KG1 (cell line): ENCODE data around the gene RIC8B.
A peak's percentile ranks its signal among the peaks of the same experiment; 100 is the strongest.

ENCODE experiments used
- DNase-seq: peaks from one replicate; lab custom pipeline; 2025; lab: John Stamatoyannopoulos, UW

Gene RIC8B

GRCh38 chr12:106801830-106802533, 27.5 kb downstream of the RIC8B start:
- DNase-seq, result no peak

DNA sequence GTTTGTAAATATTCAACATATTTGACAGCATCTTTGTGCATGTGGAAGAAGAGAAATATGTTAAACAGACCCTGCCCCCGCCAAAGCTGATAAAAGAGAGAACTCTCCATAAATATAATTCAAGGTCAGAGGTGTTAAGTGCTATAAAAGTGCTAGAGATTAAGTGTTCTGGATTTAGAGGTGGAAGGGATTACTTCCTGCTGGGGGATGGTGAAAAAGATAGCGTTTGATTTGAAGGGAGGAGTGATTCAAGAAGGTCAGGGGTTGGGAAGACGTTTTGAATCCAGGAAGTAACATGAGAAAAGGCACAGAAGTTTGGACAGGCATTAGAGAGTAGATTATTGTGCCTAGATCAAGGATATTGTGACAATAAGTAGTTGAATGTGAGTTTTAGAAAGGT, 30.2 kb downstream of the RIC8B start:
- no peak for DNase-seq

DNA sequence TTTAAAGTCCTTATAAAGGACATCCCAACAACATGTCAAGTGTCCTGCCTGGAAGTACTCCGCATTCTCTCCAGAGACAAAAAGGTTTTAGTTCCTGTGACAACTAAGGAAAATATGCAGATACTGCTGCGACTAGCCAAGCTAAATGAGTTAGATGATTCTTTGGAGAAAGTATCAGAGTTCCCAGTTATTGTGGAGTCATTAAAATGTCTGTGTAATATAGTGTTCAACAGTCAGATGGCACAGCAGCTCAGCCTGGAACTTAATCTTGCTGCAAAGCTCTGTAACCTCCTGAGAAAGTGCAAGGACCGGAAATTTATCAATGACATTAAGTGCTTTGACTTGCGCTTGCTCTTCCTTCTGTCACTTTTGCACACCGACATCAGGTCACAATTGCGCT, 40.2 kb downstream of the RIC8B start:
- no peak for DNase-seq

DNA sequence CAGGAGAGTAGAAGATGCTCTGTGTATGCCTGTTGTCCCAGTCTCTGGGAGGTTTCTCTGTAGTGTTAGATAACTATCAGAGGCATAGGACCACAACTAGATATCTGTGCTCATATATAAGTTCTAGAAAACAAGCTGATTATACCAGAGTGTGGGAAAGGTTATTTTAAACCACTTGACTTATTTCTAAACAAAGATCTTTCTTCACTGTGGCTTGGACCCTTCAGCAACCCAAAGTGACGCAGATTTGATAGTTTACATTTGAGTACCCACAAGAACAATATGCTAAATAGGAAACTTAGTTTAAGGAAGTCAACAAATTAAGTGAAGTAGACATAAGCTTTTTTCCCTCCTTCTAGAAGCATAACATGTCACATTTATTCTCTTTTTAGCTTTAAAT, 41.3 kb downstream of the RIC8B start:
- DNase-seq, result no peak

- DNase-seq, result no peak
Measured at GRCh38 chr12:106816231-106816630, 41.7 kb downstream of the RIC8B start.

GRCh38 chr12:106819991-106820390, 45.5 kb downstream of the RIC8B start:
- no peak for DNase-seq

GRCh38 chr12:106831699-106832098, 57.2 kb downstream of the RIC8B start:
- no peak for DNase-seq

- no peak for DNase-seq
Measured at GRCh38 chr12:106837782-106838181, 63.3 kb downstream of the RIC8B start.

- DNase-seq, result no peak
Measured at GRCh38 chr12:106839333-106839732, 64.9 kb downstream of the RIC8B start.

GRCh38 chr12:106840243-106840642, 65.8 kb downstream of the RIC8B start:
- DNase-seq, result no peak

- peak; percentile 16 for DNase-seq
Measured at GRCh38 chr12:106841510-106842302, 67.2 kb downstream of the RIC8B start.

- no peak for DNase-seq
Measured at GRCh38 chr12:106845902-106846301, 71.4 kb downstream of the RIC8B start.

- DNase-seq, result no peak
Measured at GRCh38 chr12:106847861-106848260, 73.4 kb downstream of the RIC8B start.

- no peak for DNase-seq
Measured at GRCh38 chr12:106851306-106851705, 76.8 kb downstream of the RIC8B start.

DNA sequence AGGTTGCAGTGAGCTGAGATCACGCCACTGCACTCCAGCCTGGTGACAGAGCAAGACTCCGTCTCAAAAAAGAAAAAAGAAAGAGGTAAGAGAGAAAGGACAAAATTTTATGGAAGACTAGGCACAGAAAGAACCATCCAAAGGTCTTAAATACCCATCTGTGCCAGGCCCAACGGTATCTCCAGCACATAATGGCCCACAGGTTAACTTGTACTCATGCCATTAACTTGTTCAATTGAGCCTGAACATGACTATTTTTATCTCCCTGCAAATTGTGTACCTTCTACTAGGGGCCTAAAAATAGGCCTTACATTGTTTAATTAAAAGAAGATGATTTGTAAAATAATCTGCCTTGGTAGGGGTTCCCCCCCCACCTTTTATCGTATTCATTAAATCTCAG, 80.2 kb downstream of the RIC8B start:
- DNase-seq, result no peak

- DNase-seq, result no peak
Measured at GRCh38 chr12:106855221-106855758, 80.8 kb downstream of the RIC8B start.

GRCh38 chr12:106861984-106862916, 87.8 kb downstream of the RIC8B start:
- no peak for DNase-seq

- DNase-seq, result no peak
Measured at GRCh38 chr12:106863189-106863588, 88.7 kb downstream of the RIC8B start.

- no peak for DNase-seq
Measured at GRCh38 chr12:106865683-106866082, 91.2 kb downstream of the RIC8B start.

DNA sequence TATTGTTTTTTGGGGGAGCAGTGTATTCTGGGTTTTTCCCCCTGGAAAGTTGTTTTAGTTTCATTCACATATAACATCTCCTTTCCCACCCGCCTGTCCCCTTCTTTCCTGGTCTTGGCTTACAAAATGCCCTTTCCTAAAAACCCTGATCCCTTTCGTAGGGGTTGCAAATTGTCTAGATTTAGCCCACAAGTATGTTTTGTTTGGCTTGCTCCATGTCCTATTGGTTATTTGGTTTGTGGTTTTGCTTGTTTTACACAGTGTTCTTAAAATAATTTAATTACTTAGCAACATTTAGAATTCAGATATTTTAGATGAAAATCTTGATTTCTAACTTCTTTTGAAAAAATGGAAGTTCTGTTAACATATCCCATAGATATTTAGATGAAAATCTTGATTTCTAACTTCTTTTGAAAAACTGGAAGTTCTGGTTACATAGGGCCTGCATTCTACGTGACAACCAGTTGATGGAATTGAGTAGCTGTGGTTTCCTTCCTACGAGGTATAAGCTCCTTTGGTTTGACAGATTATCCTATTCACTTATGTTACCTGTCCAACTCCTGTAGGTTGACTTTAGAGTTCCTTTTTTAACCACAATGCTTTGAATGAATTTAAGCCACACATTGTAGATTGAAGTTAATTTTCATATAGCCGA, 92.1 kb downstream of the RIC8B start:
- no peak for DNase-seq

DNA sequence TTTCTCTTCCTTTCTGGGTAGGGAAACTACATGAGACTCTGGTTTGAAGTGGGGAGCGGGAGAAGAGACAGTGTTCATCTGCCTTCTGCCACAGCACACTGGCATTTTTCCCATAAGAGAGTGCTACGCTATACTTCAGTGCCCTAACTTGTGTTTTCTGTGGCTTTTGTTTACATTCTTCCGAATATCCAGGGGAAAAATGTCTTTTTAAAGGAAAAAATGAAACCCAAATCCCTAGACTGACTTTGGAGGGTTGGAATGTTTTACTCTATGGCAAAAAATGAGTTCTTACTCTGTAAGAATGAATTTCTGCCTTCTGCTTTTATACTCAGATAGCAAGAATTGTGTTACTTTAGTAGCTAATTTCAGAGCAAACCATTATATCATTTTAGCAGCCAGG, 93.2 kb downstream of the RIC8B start:
- DNase-seq, result no peak
